H9 (cell line): Measurements from ENCODE around the gene CRYGN. TPM values are rescaled to one million over a fixed set of nuclear protein-coding genes. Genes with fewer than 3 reads are reported as not detected.
A peak's percentile ranks its signal among the peaks of the same experiment; 100 is the strongest.

Experiments used
- DNase-seq: peaks from one replicate; pipeline ENCODE4 v3.0.0-alpha.2; 2017
- H2AFZ ChIP-seq: one replicate; pipeline ENCODE4 v1.6.1; 2013; ENCODE audit warnings: mild to moderate bottlenecking, low read length, control low read depth, moderate library complexity
- H2AK5ac ChIP-seq: 2 replicates; pipeline ENCODE4 v1.6.1; 2013; ENCODE audit warnings: low read length, control low read depth, mixed read lengths; ENCODE audit not compliant: insufficient read length
- H2BK120ac ChIP-seq: one replicate; pipeline ENCODE4 v1.6.1; 2013; ENCODE audit warnings: low read depth, mild to moderate bottlenecking, low read length, control low read depth, inconsistent platforms; ENCODE audit not compliant: poor library complexity, severe bottlenecking
- H2BK12ac ChIP-seq: 2 replicates; pipeline ENCODE4 v1.6.1; 2013; ENCODE audit warnings: low read length, control low read depth, mixed read lengths, low read depth; ENCODE audit not compliant: insufficient read length
- H2BK15ac ChIP-seq: 2 replicates; pipeline ENCODE4 v1.6.1; 2013; ENCODE audit warnings: low read depth, low read length, control low read depth
- H2BK20ac ChIP-seq: one replicate; pipeline ENCODE4 v1.6.1; 2013; ENCODE audit warnings: low read depth, mild to moderate bottlenecking, low read length, control low read depth, inconsistent platforms; ENCODE audit not compliant: poor library complexity, severe bottlenecking
- H2BK5ac ChIP-seq: 2 replicates; pipeline ENCODE4 v1.6.1; 2013; ENCODE audit warnings: low read length, control low read depth, mixed read lengths; ENCODE audit not compliant: insufficient read length
- H3K14ac ChIP-seq: 2 replicates; pipeline ENCODE4 v1.6.1; 2013; ENCODE audit warnings: low read length, control low read depth; ENCODE audit not compliant: insufficient read depth
- H3K18ac ChIP-seq: 2 replicates; pipeline ENCODE4 v1.6.1; 2013; ENCODE audit warnings: low read depth, mild to moderate bottlenecking, mixed read lengths, low read length, control low read depth; ENCODE audit not compliant: insufficient read length
- H3K23ac ChIP-seq: 2 replicates; pipeline ENCODE4 v1.6.1; 2013; ENCODE audit warnings: low read length, control low read depth, mixed read lengths, low read depth; ENCODE audit not compliant: insufficient read length
- H3K23me2 ChIP-seq: 2 replicates; pipeline ENCODE4 v1.6.1; 2013; ENCODE audit warnings: low read depth, mild to moderate bottlenecking, mixed read lengths, low read length, control low read depth; ENCODE audit not compliant: insufficient read length, poor library complexity, severe bottlenecking
- H3K27ac ChIP-seq: 2 replicates; pipeline ENCODE4 v1.5.1; 2013; ENCODE audit warnings: low read length, control low read depth, mixed read lengths, low read depth; ENCODE audit not compliant: insufficient read length
- H3K27me3 ChIP-seq: 2 replicates; pipeline ENCODE4 v1.6.1; 2013; ENCODE audit warnings: low read length, control low read depth, inconsistent platforms; ENCODE audit not compliant: insufficient read depth
- H3K4ac ChIP-seq: 2 replicates; pipeline ENCODE4 v1.6.1; 2013; ENCODE audit warnings: low read depth, mild to moderate bottlenecking, control low read depth, inconsistent platforms, low read length, moderate library complexity
- H3K4me1 ChIP-seq: 2 replicates; pipeline ENCODE4 v1.6.1; 2013; ENCODE audit warnings: low read length, control low read depth, inconsistent platforms; ENCODE audit not compliant: insufficient read depth
- H3K4me2 ChIP-seq: 2 replicates; pipeline ENCODE4 v1.6.1; 2013; ENCODE audit warnings: low read length, control low read depth, mixed read lengths; ENCODE audit not compliant: insufficient read length, insufficient read depth
- H3K56ac ChIP-seq: 2 replicates; pipeline ENCODE4 v1.6.1; 2013; ENCODE audit warnings: low read depth, mild to moderate bottlenecking, mixed read lengths, low read length, control low read depth; ENCODE audit not compliant: insufficient read length
- H3K79me1 ChIP-seq: 2 replicates; pipeline ENCODE4 v1.6.1; 2013; ENCODE audit warnings: low read depth, mild to moderate bottlenecking, moderate library complexity, low read length, control low read depth, inconsistent platforms; ENCODE audit not compliant: insufficient read depth, poor library complexity, severe bottlenecking
- H3K79me2 ChIP-seq: 2 replicates; pipeline ENCODE4 v1.6.1; 2013; ENCODE audit warnings: low read length, control low read depth, inconsistent platforms; ENCODE audit not compliant: insufficient read depth
- H3K9ac ChIP-seq: 2 replicates; pipeline ENCODE4 v1.6.1; 2013; ENCODE audit warnings: low read length, control low read depth, mixed read lengths; ENCODE audit not compliant: insufficient read length; ENCODE audit errors: extremely low read depth
- H3K9me3 ChIP-seq: one replicate; pipeline ENCODE4 v1.6.1; 2013; ENCODE audit warnings: low read depth, low read length, inconsistent platforms; ENCODE audit not compliant: control insufficient read depth
- H3T11ph ChIP-seq: one replicate; pipeline ENCODE4 v1.6.1; 2013; ENCODE audit warnings: mild to moderate bottlenecking, low read length, control low read depth, inconsistent platforms
- H4K20me1 ChIP-seq: one replicate; pipeline ENCODE4 v1.6.1; 2013; ENCODE audit not compliant: control insufficient read depth, insufficient read length, insufficient read depth
- H4K5ac ChIP-seq: 2 replicates; pipeline ENCODE4 v1.6.1; 2013; ENCODE audit warnings: low read depth, mild to moderate bottlenecking, mixed read lengths, low read length, control low read depth; ENCODE audit not compliant: insufficient read length
- H4K8ac ChIP-seq: replicated peaks from 2 replicates; pipeline ENCODE4 v1.6.1; 2013; ENCODE audit warnings: low read length, control low read depth, mixed read lengths, low read depth; ENCODE audit not compliant: insufficient read length
- H4K91ac ChIP-seq: 2 replicates; pipeline ENCODE4 v1.6.1; 2013; ENCODE audit warnings: low read depth, mild to moderate bottlenecking, moderate library complexity, mixed read lengths, low read length, control low read depth; ENCODE audit not compliant: insufficient read length
- H3K27ac Mint-ChIP-seq, 3 experiments: 2 replicates in 2 of 3; 3 replicates in 1 of 3; pipeline ENCODE4 v1.8.0; 2020 to 2021; ENCODE audit warnings: mixed read lengths in 3 of 3, mild to moderate bottlenecking in 1 of 3, moderate library complexity in 1 of 3
- H3K27me3 Mint-ChIP-seq: 2 replicates; pipeline ENCODE4 v1.8.0; 2021; ENCODE audit warnings: low read depth, mild to moderate bottlenecking, moderate library complexity, mixed read lengths
- H3K36me3 Mint-ChIP-seq, 3 experiments: 2 replicates in 2 of 3; 3 replicates in 1 of 3; pipeline ENCODE4 v1.8.0; 2020 to 2021; ENCODE audit warnings: low read depth in 3 of 3, mixed read lengths in 3 of 3; ENCODE audit not compliant: insufficient read depth in 1 of 3
- H3K4me1 Mint-ChIP-seq, 2 experiments: 2 replicates each; pipeline ENCODE4 v1.8.0; 2020; ENCODE audit warnings: mixed read lengths in 2 of 2
- H3K4me3 Mint-ChIP-seq, 2 experiments: 2 replicates in 1 of 2; 3 replicates in 1 of 2; pipeline ENCODE4 v1.8.0; 2020 to 2021; ENCODE audit warnings: mild to moderate bottlenecking in 2 of 2, mixed read lengths in 2 of 2, moderate library complexity in 1 of 2
- H3K9me3 Mint-ChIP-seq, 2 experiments: 2 replicates in 1 of 2; 3 replicates in 1 of 2; pipeline ENCODE4 v1.8.0; 2020; ENCODE audit warnings: mild to moderate bottlenecking in 2 of 2, mixed read lengths in 2 of 2, moderate library complexity in 1 of 2
- WGBS: extraction: QIAGEN DNeasy Blood & Tissue Kit; methylation state at CpG from one replicate; pipeline ENCODE4 v1.1.7; 2013; ENCODE audit warnings: missing lambda C conversion rate, low lambda C conversion rate, mixed read lengths; ENCODE audit not compliant: insufficient read length; ENCODE audit errors: extremely low coverage; 5-methylcytosine and 5-hydroxymethylcytosine counted together
- total RNA-seq: library from RNA; stranded (reverse); gene quantifications from 2 replicates; pipeline ENCODE4 v1.2.1, GENCODE V29; 2021
- TF ChIP-seq, protein P1 (sequence below): fragments of 200-600 bp; sonication (generic); conservative IDR thresholded peaks from 3 replicates; pipeline ENCODE4 v1.8.0; 2021; ENCODE audit warnings: antibody characterized with exemption, mild to moderate bottlenecking

The CRYGN gene
- total RNA-seq, 1 experiment from 2014 or later = 1.8 TPM

DNA sequence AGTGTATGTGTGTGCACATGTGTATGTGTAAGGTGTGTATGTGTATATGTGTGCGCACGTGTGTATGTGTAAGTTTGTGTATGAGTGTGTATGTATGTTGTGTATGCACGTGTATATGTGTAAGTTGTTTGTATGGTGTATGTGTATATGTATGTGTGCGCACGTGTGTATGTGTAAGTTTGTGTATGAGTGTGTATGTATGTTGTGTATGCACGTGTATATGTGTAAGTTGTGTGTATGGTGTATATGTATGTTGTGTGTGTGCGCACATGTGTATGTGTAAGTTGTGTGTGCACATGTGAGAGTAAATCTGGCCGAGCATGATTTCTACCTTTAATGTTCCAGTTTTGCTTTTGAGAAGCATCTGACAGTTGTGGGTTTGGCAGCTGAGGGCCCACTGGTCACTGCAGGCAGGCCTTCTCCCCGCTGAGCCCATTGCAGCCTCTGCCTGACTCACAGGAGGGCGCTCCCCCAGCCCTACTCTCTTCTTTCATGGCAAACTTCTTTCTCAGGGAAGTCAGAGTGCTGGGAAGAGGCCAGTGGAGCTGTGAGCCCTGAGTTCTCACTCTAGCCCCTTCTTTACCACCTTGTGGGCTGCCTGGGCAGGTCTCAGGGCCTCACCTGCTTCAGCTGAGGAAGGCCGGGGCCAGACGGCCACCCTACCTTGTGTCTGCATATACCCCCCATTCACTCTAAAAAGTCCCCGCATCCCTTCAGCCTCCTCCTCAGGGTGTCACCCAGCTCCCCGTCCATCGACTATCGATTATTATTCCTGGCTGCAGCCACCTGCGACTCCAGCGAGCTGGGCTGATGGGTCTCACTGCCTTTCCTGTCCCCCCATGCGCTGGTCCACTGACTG lies 41.3 kb downstream of the CRYGN start:
- Histone ChIP-seq H2BK120ac (no peak overlapping the region), H3K79me2 (no peaks in the 10 kb centered on the region), H4K5ac (no peak overlapping the region), H3K4me1 (no peaks in the 10 kb centered on the region), H3K23ac (no peak overlapping the region), H3K9me3 (no peaks in the 10 kb centered on the region), H2BK5ac (no peak overlapping the region), H4K8ac (no peak overlapping the region), H2AK5ac (no peak overlapping the region), H3K4me2 (no peak overlapping the region), H2BK20ac (no peak overlapping the region), H4K20me1 (no peaks in the 10 kb centered on the region), H3K79me1 (no peaks in the 10 kb centered on the region), H3K9ac (no peak overlapping the region), H3K56ac (no peak overlapping the region), H3K18ac (no peak overlapping the region), H2BK12ac (no peak overlapping the region), H3K14ac (no peak overlapping the region), H3K4ac (no peak overlapping the region), H2BK15ac (no peak overlapping the region), H4K91ac (no peak overlapping the region), H3K23me2 (no peaks in the 10 kb centered on the region), H3K27ac (no peak overlapping the region), H3K27me3 (no peaks in the 10 kb centered on the region; the same call in 1 of the 2 replicates), H3T11ph (no peak overlapping the region), H2AFZ (no peak overlapping the region)
- Mint-ChIP-seq H3K4me1 (peaks cover 14 to 38% of the 10 kb centered on the region in 2 experiments), H3K9me3 (no peaks in the 10 kb centered on the region), H3K4me3 (no peak overlapping the region), H3K36me3 (peaks cover 8 to 10% (median 9%) of the 10 kb centered on the region in 3 experiments), H3K27me3 (no peaks in the 10 kb centered on the region; the same call in 1 of the 2 replicates), H3K27ac (no peak overlapping the region)
- TF ChIP-seq, protein P1, sequence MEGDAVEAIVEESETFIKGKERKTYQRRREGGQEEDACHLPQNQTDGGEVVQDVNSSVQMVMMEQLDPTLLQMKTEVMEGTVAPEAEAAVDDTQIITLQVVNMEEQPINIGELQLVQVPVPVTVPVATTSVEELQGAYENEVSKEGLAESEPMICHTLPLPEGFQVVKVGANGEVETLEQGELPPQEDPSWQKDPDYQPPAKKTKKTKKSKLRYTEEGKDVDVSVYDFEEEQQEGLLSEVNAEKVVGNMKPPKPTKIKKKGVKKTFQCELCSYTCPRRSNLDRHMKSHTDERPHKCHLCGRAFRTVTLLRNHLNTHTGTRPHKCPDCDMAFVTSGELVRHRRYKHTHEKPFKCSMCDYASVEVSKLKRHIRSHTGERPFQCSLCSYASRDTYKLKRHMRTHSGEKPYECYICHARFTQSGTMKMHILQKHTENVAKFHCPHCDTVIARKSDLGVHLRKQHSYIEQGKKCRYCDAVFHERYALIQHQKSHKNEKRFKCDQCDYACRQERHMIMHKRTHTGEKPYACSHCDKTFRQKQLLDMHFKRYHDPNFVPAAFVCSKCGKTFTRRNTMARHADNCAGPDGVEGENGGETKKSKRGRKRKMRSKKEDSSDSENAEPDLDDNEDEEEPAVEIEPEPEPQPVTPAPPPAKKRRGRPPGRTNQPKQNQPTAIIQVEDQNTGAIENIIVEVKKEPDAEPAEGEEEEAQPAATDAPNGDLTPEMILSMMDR = peak; percentile 24; the same call in 1 of the 3 replicates
- 100% methylated on average over 5 of the region's 19 CpGs for WGBS
- DNase-seq = no peak
